Measurements from ENCODE around the gene DTWD1.
"Not testable (repeated sequence)": the region's sequence is repeated elsewhere in the genome, so short reads cannot be mapped to it uniquely, and the experiment has no call there.

The DTWD1 gene

GRCh38 chr15:49645941-49646340, 25.1 kb downstream of the DTWD1 start:
- no peak overlapping the region for H3K4me3 ChIP-seq (ENCODE audit: low read length)
- no peaks in the 10 kb centered on the region for H3K9me3 ChIP-seq (ENCODE audit: control insufficient read depth, insufficient read depth, low read length)
- no peaks in the 10 kb centered on the region for H3K27me3 ChIP-seq (ENCODE audit: control insufficient read depth, insufficient read depth, low read length)
- H3K36me3 ChIP-seq (ENCODE audit: control insufficient read depth, insufficient read depth, low read length), result no peaks in the 10 kb centered on the region
- H3K27ac ChIP-seq (ENCODE audit: low read length), result no peak overlapping the region
- DNase-seq (ENCODE audit: low read depth, low spot score), result no peak
- H3K4me1 ChIP-seq (ENCODE audit: control insufficient read depth, insufficient read depth, low read length), result no peaks in the 10 kb centered on the region

- H3K4me1 ChIP-seq (ENCODE audit: control insufficient read depth, insufficient read depth, low read length), result no peaks in the 10 kb centered on the region
- DNase-seq (ENCODE audit: low read depth, low spot score), result no peak
- WGBS (ENCODE audit: insufficient coverage, insufficient read length), result no CpG with 5 or more reads among the region's 2 CpGs
- no peaks in the 10 kb centered on the region for H3K9me3 ChIP-seq (ENCODE audit: control insufficient read depth, insufficient read depth, low read length)
- H3K27ac ChIP-seq (ENCODE audit: low read length), result no peak overlapping the region
- H3K27me3 ChIP-seq (ENCODE audit: control insufficient read depth, insufficient read depth, low read length), result no peaks in the 10 kb centered on the region
- no peak overlapping the region for H3K4me3 ChIP-seq (ENCODE audit: low read length)
- H3K36me3 ChIP-seq (ENCODE audit: control insufficient read depth, insufficient read depth, low read length), result no peaks in the 10 kb centered on the region
Measured at GRCh38 chr15:49646891-49647290, 26.0 kb downstream of the DTWD1 start.

GRCh38 chr15:49649987-49650386, 29.1 kb downstream of the DTWD1 start:
- WGBS (ENCODE audit: insufficient coverage, insufficient read length), result no CpG with 5 or more reads among the region's 1 CpG
- no peak overlapping the region for H3K4me3 ChIP-seq (ENCODE audit: low read length)
- DNase-seq (ENCODE audit: low read depth, low spot score), result no peak

GRCh38 chr15:49650676-49651075, 29.8 kb downstream of the DTWD1 start:
- Histone ChIP-seq H3K27ac (ENCODE audit: low read length) (no peak overlapping the region), H3K36me3 (ENCODE audit: control insufficient read depth, insufficient read depth, low read length) (no peaks in the 10 kb centered on the region), H3K27me3 (ENCODE audit: control insufficient read depth, insufficient read depth, low read length) (no peaks in the 10 kb centered on the region), H3K4me3 (ENCODE audit: low read length) (no peak overlapping the region), H3K9me3 (ENCODE audit: control insufficient read depth, insufficient read depth, low read length) (no peaks in the 10 kb centered on the region), H3K4me1 (ENCODE audit: control insufficient read depth, insufficient read depth, low read length) (no peaks in the 10 kb centered on the region)
- DNase-seq (ENCODE audit: low read depth, low spot score), result no peak
- WGBS (ENCODE audit: insufficient coverage, insufficient read length), result no CpG with 5 or more reads among the region's 2 CpGs

More at GRCh38 chr15:49649987-49650386, 29.1 kb downstream of the DTWD1 start:
- H3K27ac ChIP-seq (ENCODE audit: low read length), result no peak overlapping the region
- no peaks in the 10 kb centered on the region for H3K36me3 ChIP-seq (ENCODE audit: control insufficient read depth, insufficient read depth, low read length)
- H3K9me3 ChIP-seq (ENCODE audit: control insufficient read depth, insufficient read depth, low read length), result no peaks in the 10 kb centered on the region
- H3K27me3 ChIP-seq (ENCODE audit: control insufficient read depth, insufficient read depth, low read length), result no peaks in the 10 kb centered on the region
- H3K4me1 ChIP-seq (ENCODE audit: control insufficient read depth, insufficient read depth, low read length), result no peaks in the 10 kb centered on the region

- Histone ChIP-seq H3K27ac (ENCODE audit: low read length) (no peak overlapping the region), H3K36me3 (ENCODE audit: control insufficient read depth, insufficient read depth, low read length) (no peaks in the 10 kb centered on the region), H3K27me3 (ENCODE audit: control insufficient read depth, insufficient read depth, low read length) (no peaks in the 10 kb centered on the region), H3K4me3 (ENCODE audit: low read length) (no peak overlapping the region), H3K4me1 (ENCODE audit: control insufficient read depth, insufficient read depth, low read length) (no peaks in the 10 kb centered on the region), H3K9me3 (ENCODE audit: control insufficient read depth, insufficient read depth, low read length) (no peaks in the 10 kb centered on the region)
- no CpG with 5 or more reads among the region's 1 CpG for WGBS (ENCODE audit: insufficient coverage, insufficient read length)
- no peak for DNase-seq (ENCODE audit: low read depth, low spot score)
Measured at GRCh38 chr15:49652922-49653321, 32.1 kb downstream of the DTWD1 start.

- Histone ChIP-seq H3K4me1 (ENCODE audit: control insufficient read depth, insufficient read depth, low read length) (no peaks in the 10 kb centered on the region), H3K4me3 (ENCODE audit: low read length) (no peak overlapping the region), H3K36me3 (ENCODE audit: control insufficient read depth, insufficient read depth, low read length) (no peaks in the 10 kb centered on the region), H3K27me3 (ENCODE audit: control insufficient read depth, insufficient read depth, low read length) (no peaks in the 10 kb centered on the region), H3K9me3 (ENCODE audit: control insufficient read depth, insufficient read depth, low read length) (no peaks in the 10 kb centered on the region), H3K27ac (ENCODE audit: low read length) (no peak overlapping the region)
- DNase-seq (ENCODE audit: low read depth, low spot score), result no peak
- 100% methylated on average over 1 of the region's 1 CpG for WGBS (ENCODE audit: insufficient coverage, insufficient read length)
Measured at GRCh38 chr15:49656734-49657133, 35.9 kb downstream of the DTWD1 start.

GRCh38 chr15:49664716-49665115, 43.9 kb downstream of the DTWD1 start:
- DNase-seq (ENCODE audit: low read depth, low spot score), result no peak
- Histone ChIP-seq H3K36me3 (ENCODE audit: control insufficient read depth, insufficient read depth, low read length) (no peaks in the 10 kb centered on the region), H3K27me3 (ENCODE audit: control insufficient read depth, insufficient read depth, low read length) (no peaks in the 10 kb centered on the region), H3K4me1 (ENCODE audit: control insufficient read depth, insufficient read depth, low read length) (no peaks in the 10 kb centered on the region), H3K27ac (ENCODE audit: low read length) (no peak overlapping the region), H3K4me3 (ENCODE audit: low read length) (no peak overlapping the region), H3K9me3 (ENCODE audit: control insufficient read depth, insufficient read depth, low read length) (no peaks in the 10 kb centered on the region)
- no CpG with 5 or more reads among the region's 1 CpG for WGBS (ENCODE audit: insufficient coverage, insufficient read length)

- not testable (repeated sequence) for H3K27me3 ChIP-seq (ENCODE audit: control insufficient read depth, insufficient read depth, low read length)
- no CpG with 5 or more reads among the region's 3 CpGs for WGBS (ENCODE audit: insufficient coverage, insufficient read length)
Measured at GRCh38 chr15:49666486-49666885, 45.6 kb downstream of the DTWD1 start.

GRCh38 chr15:49669288-49669687, 48.4 kb downstream of the DTWD1 start:
- no peak overlapping the region for H3K4me3 ChIP-seq (ENCODE audit: low read length)
- H3K36me3 ChIP-seq (ENCODE audit: control insufficient read depth, insufficient read depth, low read length), result no peaks in the 10 kb centered on the region
- H3K4me1 ChIP-seq (ENCODE audit: control insufficient read depth, insufficient read depth, low read length), result no peaks in the 10 kb centered on the region
- H3K27me3 ChIP-seq (ENCODE audit: control insufficient read depth, insufficient read depth, low read length), result no peaks in the 10 kb centered on the region
- H3K9me3 ChIP-seq (ENCODE audit: control insufficient read depth, insufficient read depth, low read length), result no peaks in the 10 kb centered on the region
- no peak overlapping the region for H3K27ac ChIP-seq (ENCODE audit: low read length)
- no peak for DNase-seq (ENCODE audit: low read depth, low spot score)
- WGBS (ENCODE audit: insufficient coverage, insufficient read length), result no CpG with 5 or more reads among the region's 1 CpG

More at GRCh38 chr15:49666486-49666885, 45.6 kb downstream of the DTWD1 start:
- DNase-seq (ENCODE audit: low read depth, low spot score); H3K4me1 ChIP-seq (ENCODE audit: control insufficient read depth, insufficient read depth, low read length); H3K9me3 ChIP-seq (ENCODE audit: control insufficient read depth, insufficient read depth, low read length); H3K27ac ChIP-seq (ENCODE audit: low read length); H3K36me3 ChIP-seq (ENCODE audit: control insufficient read depth, insufficient read depth, low read length); H3K4me3 ChIP-seq (ENCODE audit: low read length): not testable (repeated sequence)

- DNase-seq (ENCODE audit: low read depth, low spot score), result no peak
- Histone ChIP-seq H3K27me3 (ENCODE audit: control insufficient read depth, insufficient read depth, low read length) (no peaks in the 10 kb centered on the region), H3K9me3 (ENCODE audit: control insufficient read depth, insufficient read depth, low read length) (no peaks in the 10 kb centered on the region), H3K4me3 (ENCODE audit: low read length) (no peak overlapping the region), H3K27ac (ENCODE audit: low read length) (no peak overlapping the region), H3K36me3 (ENCODE audit: control insufficient read depth, insufficient read depth, low read length) (no peaks in the 10 kb centered on the region), H3K4me1 (ENCODE audit: control insufficient read depth, insufficient read depth, low read length) (no peaks in the 10 kb centered on the region)
- no CpG with 5 or more reads among the region's 1 CpG for WGBS (ENCODE audit: insufficient coverage, insufficient read length)
Measured at GRCh38 chr15:49673861-49674260, 53.0 kb downstream of the DTWD1 start.

- H3K4me3 ChIP-seq (ENCODE audit: low read length), result no peak overlapping the region
- H3K27me3 ChIP-seq (ENCODE audit: control insufficient read depth, insufficient read depth, low read length), result no peaks in the 10 kb centered on the region
- no peaks in the 10 kb centered on the region for H3K36me3 ChIP-seq (ENCODE audit: control insufficient read depth, insufficient read depth, low read length)
- no peaks in the 10 kb centered on the region for H3K4me1 ChIP-seq (ENCODE audit: control insufficient read depth, insufficient read depth, low read length)
- no peak for DNase-seq (ENCODE audit: low read depth, low spot score)
- H3K27ac ChIP-seq (ENCODE audit: low read length), result no peak overlapping the region
- no peaks in the 10 kb centered on the region for H3K9me3 ChIP-seq (ENCODE audit: control insufficient read depth, insufficient read depth, low read length)
- 100% methylated on average over 1 of the region's 1 CpG for WGBS (ENCODE audit: insufficient coverage, insufficient read length)
Measured at GRCh38 chr15:49674370-49674769, 53.5 kb downstream of the DTWD1 start.
